ENCODE measurements around the gene MYO18A.

- no peak for TF ChIP-seq ZNF274 (IDR thresholded peaks at IDR 0.05; ENCODE audit: low read depth, low read length)
- TF ChIP-seq SUZ12 (IDR thresholded peaks at IDR 0.05; ENCODE audit: extremely low read depth, insufficient read depth, insufficient read length) = no peak
- TF ChIP-seq YY1 (IDR thresholded peaks at IDR 0.05; ENCODE audit: insufficient read depth, insufficient read length) = no peak
Measured at GRCh38 chr17:29070781-29071180, 109.4 kb downstream of the MYO18A start.
